ENCODE results near the gene SPATA33.
"Not testable (repeated sequence)": the region's sequence is repeated elsewhere in the genome, so short reads cannot be mapped to it uniquely, and the experiment has no call there.

The SPATA33 gene

GRCh38 chr16:89656435-89657121 is 1.1 kb upstream of the SPATA33 start:
- intact Hi-C loops (cut with DNase I), result loop anchor here (5.0 kb wide), 1 partner anchor 414 kb away; no protein-coding TSS in a partner anchor
- peak in 2 of 10 donors; percentile 76 to 82 for DNase-seq

- peak in 2 of 10 donors; percentile 78 to 85 for DNase-seq
- intact Hi-C loops (cut with DNase I), result loop anchor here (5.0 kb wide), 1 partner anchor 416 kb away; no protein-coding TSS in a partner anchor
Observed at GRCh38 chr16:89658221-89658879, 714 bp downstream of the SPATA33 start.

GRCh38 chr16:89660146-89660545 is 2.5 kb downstream of the SPATA33 start:
- intact Hi-C loops (cut with DNase I), result no loop called here
- DNase-seq, result no peak

- no peak for DNase-seq
- intact Hi-C loops (cut with DNase I), result no loop called here
Observed at GRCh38 chr16:89661215-89661614, 3.6 kb downstream of the SPATA33 start.

- intact Hi-C loops (cut with DNase I); DNase-seq: not testable (repeated sequence)
Observed at GRCh38 chr16:89664238-89664637, 6.6 kb downstream of the SPATA33 start.

- intact Hi-C loops (cut with DNase I), result not testable (repeated sequence)
- DNase-seq, result peak in 7 of 10 donors; percentile 33 to 93 (median 54)
Observed at GRCh38 chr16:89667000-89667399, 9.4 kb downstream of the SPATA33 start.

GRCh38 chr16:89667633-89668032 is 10.0 kb downstream of the SPATA33 start:
- intact Hi-C loops (cut with DNase I), result no loop called here
- DNase-seq, result no peak

GRCh38 chr16:89668790-89669158 is 11.1 kb downstream of the SPATA33 start:
- intact Hi-C loops (cut with DNase I), result no loop called here
- DNase-seq, result no peak

- intact Hi-C loops (cut with DNase I), result no loop called here
- no peak for DNase-seq
Observed at GRCh38 chr16:89669755-89670154, 12.1 kb downstream of the SPATA33 start.

GRCh38 chr16:89670496-89671431 is 13.1 kb downstream of the SPATA33 start:
- no peak for DNase-seq
- intact Hi-C loops (cut with DNase I), result no loop called here

GRCh38 chr16:89671565-89671964 is 13.9 kb downstream of the SPATA33 start:
- DNase-seq; intact Hi-C loops (cut with DNase I): not testable (repeated sequence)

GRCh38 chr16:89672177-89672941 is 14.7 kb downstream of the SPATA33 start:
- intact Hi-C loops (cut with DNase I), result no loop called here
- DNase-seq, result no peak

GRCh38 chr16:89678258-89678657 is 20.6 kb downstream of the SPATA33 start:
- no peak for DNase-seq
- intact Hi-C loops (cut with DNase I), result no loop called here

- intact Hi-C loops (cut with DNase I), result loop anchor here (2.0 kb wide), 1 partner anchor 15 kb away; the partner anchor contains the start of gene SPATA2L
- DNase-seq, result peak in 3 of 10 donors; percentile 14 to 76 (median 61)
Observed at GRCh38 chr16:89685916-89686315, 28.3 kb downstream of the SPATA33 start.

GRCh38 chr16:89686520-89687091 is 29.0 kb downstream of the SPATA33 start, which contains the start of gene CDK10:
Gene CDK10 (plus strand): TSS chr16:89686689. CDS start chr16:89686711, 22 bp downstream.
- peak; percentile 82 to 99 (median 91) for DNase-seq
- intact Hi-C loops (cut with DNase I), result loop anchor here (2.0 kb wide), 1 partner anchor 14 kb away; the partner anchor contains the start of gene SPATA2L

GRCh38 chr16:89687092-89687940 is 29.7 kb downstream of the SPATA33 start:
- intact Hi-C loops (cut with DNase I), result loop anchor here (2.0 kb wide), 1 partner anchor 13 kb away; the partner anchor contains the start of gene SPATA2L
- DNase-seq, result peak in 3 of 10 donors; percentile 58 to 70 (median 60)

- peak in 1 of 10 donors; percentile 22 for DNase-seq
- intact Hi-C loops (cut with DNase I), result no loop called here
Observed at GRCh38 chr16:89688395-89688794, 30.8 kb downstream of the SPATA33 start.

GRCh38 chr16:89689142-89689541 is 31.5 kb downstream of the SPATA33 start:
- intact Hi-C loops (cut with DNase I), result no loop called here
- peak in 2 of 10 donors; percentile 35 to 70 for DNase-seq
